Ramos (cell line): ENCODE results near the gene PRG2.
"Not testable (repeated sequence)": the region's sequence is repeated elsewhere in the genome, so short reads cannot be mapped to it uniquely, and the experiment has no call there.

Experiments
- in situ Hi-C: fragments of 300-500 bp; cut with MboI; formaldehyde crosslinking; loops from one replicate; pipeline ENCODE4 v1.14.3; 2022; ENCODE audit warnings: low sequenced_read_pairs; ENCODE audit not compliant: unreplicated experiment

Gene PRG2

DNA sequence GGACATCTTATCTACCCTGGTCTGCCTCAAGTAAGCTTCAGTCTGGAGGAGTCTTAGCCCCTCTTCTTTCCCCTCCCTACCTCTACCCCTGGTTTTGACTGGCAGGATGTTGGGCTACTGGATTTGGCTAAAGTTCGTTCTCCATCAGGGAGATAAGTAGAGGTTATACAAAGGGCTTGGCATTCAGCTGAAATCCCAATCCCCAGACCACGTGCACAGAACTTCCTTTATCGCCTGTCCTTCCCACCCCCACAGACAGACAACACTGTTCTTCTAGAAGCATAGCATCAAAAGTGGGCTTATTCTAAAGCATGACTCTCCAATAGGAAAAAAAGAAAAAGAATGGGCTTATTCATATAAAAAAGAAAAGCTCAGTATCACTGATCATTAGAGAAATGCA is 17.3 kb downstream of the PRG2 start:
- in situ Hi-C loops, result no loop called here

DNA sequence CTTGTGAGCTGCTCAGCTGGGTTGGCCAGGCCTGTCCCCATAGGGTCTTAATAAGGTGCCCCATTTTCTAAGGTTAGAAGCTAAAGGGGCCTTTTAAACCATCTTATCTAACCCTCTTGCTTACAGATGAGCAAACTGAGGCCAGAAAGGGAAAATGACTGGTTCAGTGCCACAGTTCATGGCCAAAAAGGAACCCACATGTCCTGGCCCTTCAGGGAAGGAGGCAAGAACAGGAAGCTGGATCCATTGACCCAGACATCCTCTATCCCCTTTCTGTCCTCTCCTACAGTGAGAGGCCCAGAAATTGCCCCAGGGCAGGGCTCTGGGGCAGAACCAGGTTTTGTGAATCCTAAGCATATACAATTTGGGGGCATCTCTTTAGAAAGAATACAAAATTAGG is 19.5 kb downstream of the PRG2 start:
- in situ Hi-C loops, result no loop called here

DNA sequence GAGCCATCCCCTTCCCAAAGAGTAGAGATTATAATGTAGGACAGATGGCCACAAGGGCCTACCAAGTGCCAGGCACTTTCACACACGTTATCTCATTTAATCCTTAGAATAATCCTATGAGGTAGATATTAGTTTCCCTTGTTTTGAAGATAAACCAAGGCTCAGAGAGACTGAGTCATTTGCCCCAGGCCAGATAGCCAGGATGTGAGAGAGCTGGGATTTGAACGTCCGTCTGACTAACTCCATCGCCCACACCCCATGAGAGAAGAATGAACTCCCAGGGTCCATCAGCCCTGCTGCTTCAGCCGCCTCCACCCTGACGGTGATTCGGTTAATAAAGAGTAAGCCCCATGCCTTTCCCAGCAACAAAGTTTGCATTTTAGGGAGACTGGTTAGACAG is 20.2 kb downstream of the PRG2 start:
- in situ Hi-C loops, result no loop called here

DNA sequence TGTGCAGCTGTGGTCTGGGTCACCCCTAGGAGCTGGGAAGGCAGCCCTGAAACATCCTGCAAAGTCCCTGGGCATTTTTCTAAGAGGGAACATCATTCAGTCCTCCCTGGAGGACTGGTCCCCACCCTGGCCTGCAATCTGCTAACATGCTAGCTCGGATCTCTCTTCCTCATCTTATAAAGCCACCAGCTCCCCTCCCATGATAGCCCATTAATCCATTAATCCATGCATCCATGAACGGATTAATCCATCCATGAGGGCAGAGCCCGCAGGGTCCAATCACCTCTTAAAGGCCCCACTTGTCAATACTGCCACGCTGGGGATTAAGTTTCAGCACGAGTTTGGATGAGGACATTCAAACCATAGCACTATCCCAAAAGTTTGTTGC is 21.6 kb downstream of the PRG2 start:
- in situ Hi-C loops, result no loop called here

DNA sequence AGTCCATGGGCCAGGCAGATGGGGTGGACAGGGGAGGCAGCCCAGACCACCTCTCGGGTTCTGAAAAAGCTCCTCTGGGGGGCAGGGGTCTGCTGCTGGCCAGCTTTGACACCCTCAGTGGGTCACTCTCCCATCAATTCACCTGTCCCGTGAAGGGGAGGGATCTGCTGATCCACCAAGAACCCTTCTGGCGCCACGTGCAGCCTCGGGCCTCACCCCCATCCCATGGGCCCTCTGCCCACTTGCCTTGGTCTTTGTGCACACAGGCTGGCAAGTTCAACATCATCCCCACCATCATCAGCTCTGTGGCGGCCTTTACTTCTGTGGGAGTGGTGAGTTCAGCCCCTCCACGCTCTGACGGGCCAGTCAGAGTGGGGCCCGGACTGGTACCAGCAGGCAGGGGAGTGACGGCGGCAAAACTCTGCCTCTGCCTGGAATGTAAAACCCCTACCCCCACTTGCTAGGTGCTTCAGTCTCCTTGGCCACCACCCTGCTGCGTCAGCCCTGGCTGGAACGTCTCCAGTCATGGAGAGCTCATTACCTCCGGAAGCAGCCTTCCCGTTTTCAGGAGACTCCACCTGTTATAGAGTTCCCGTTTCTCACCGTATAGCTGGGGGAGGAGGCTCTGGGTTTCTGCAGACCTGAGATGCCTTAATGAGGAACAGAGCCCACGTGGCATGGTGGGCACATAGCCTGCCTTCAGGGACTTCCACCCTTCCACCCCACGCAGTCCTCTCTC is 22.2 kb downstream of the PRG2 start:
- in situ Hi-C loops, result no loop called here

DNA sequence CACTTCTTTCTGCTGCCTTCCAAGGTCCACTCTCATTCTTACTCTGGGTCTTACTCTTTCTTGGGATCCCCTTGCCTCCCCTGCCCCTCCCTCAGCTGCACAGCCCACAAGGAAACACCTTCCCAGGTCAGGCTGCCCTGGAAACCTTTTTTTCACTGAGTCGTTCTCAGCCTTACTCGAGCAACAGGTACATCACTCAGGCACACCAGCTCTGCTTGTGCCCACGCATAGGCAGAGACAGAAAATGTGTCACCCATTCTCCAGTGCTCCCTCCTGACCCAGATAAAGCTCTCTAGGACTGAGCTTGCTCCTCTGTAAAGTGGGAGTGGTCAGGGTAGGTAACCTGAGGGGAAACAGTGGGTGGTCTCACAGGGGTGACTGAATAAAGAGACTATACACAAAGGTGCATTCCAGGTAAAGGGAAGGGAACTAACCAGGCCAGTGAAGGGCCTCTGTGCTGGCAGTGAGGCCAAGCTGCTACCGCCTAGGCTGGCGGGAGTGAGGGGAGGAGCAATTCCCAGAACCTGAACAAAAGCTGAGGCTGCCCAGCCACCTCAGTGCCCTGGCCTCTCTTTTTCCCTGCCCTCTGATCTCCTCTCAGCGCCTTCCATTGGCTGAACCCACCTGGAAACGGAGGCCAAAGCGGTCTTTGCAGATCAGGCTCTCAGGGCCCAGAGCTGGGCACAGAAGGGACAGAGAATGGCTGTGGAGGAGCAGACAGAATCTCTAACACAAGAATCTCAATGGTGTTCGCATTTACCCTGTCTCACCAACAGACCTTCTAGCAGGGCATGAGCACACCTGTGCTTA is 25.4 kb downstream of the PRG2 start:
- in situ Hi-C loops, result no loop called here

DNA sequence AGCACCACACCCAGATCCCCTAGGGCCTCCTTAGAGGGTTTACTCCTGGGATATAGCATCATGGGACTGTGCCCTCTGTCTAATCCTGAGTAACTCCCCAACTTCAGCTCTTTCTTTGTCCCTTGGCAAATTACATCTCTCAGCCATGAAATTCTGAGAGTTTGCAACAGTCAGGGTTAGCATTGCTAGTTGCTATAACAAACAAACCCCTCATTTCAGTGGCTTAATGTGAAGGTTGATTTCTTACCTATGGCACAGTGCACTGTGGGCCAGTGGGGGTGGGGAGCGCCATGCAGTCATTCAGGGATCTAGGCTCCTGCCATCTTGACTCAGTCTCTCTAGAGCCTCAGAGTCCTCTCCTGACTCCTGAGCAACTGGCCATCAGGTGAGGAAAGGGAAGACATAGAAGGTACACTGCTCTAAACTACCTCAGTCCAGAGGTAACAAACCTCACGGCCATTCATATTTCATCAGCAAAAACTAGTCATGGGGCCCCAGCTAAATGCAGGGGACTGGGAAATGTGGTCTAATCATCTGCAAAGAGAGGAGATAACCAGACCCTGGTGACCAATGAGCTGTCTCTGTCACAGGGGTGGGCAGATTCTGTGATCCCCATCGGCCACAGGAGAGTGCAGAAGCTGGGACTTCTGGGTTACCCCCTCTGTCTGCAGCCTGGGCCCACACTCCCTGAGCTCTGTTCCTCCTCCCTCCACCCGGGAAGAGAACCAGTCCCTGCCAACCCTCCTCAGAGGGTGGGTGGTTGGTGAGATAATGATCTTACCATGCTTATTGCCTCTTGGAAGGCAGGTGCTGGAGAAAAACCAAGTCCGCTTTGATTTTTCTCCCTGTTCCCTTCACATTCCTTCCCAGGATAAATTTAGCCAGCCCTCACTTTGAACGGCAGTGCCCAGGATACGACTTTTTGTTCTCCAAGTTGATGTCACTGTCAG is 27.0 kb downstream of the PRG2 start:
- in situ Hi-C loops, result no loop called here

DNA sequence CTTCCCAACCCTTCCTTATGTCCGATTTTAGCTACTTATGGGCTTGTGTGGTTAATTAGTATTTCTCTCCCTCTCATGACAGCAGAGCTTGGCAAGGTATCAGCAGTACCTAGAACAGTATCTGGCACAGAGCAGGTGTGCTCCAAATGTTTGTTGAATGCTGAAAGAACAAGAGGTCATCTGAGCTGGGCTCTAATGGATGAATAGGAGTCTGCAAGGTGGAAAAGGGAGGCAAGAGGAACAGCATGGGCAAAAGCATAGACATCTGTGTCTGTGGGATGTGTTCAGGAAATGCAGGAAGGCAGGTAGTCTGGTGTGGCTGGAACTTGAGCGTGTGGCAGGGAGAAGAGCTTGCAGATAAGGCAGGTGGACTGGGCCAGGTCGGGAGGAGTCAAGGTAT is 28.5 kb downstream of the PRG2 start:
- in situ Hi-C loops, result no loop called here

DNA sequence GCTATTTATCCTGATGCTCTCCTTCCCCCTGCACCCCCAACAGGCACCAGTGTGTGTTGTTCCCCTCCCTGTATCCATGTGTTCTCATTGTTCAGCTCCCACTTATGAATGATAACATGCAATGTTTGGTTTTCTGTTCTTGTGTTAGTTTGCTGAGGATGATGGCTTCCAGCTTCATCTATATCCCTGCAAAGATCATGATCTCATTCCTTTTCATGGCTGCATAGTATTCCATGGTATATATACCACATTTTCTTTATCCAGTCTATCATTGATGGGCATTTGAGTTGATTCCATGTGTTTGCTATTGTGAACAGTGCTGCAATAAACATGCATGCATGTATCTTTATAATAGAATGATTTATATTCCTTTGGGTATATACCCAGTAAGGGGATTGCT is 29.0 kb downstream of the PRG2 start:
- in situ Hi-C loops, result not testable (repeated sequence)

DNA sequence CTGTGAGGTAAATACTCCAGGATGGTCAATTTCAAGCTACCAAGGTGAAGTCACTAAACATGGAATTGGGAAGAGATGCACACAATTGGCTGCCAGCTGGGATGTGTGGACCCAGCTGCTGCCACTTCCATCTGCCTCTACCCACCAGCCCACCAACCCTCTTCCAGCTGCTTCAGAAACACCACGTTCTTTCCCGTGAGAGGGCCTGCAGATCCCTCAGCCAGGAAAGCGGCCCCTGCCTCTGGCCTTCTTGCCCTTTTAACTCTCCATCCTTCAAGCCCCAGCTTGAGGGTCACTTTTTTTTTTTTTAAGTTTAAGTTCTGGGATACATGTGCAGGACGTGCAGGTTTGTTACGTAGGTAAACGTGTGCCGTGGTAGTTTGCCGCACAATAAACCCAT is 29.5 kb downstream of the PRG2 start:
- in situ Hi-C loops, result no loop called here

DNA sequence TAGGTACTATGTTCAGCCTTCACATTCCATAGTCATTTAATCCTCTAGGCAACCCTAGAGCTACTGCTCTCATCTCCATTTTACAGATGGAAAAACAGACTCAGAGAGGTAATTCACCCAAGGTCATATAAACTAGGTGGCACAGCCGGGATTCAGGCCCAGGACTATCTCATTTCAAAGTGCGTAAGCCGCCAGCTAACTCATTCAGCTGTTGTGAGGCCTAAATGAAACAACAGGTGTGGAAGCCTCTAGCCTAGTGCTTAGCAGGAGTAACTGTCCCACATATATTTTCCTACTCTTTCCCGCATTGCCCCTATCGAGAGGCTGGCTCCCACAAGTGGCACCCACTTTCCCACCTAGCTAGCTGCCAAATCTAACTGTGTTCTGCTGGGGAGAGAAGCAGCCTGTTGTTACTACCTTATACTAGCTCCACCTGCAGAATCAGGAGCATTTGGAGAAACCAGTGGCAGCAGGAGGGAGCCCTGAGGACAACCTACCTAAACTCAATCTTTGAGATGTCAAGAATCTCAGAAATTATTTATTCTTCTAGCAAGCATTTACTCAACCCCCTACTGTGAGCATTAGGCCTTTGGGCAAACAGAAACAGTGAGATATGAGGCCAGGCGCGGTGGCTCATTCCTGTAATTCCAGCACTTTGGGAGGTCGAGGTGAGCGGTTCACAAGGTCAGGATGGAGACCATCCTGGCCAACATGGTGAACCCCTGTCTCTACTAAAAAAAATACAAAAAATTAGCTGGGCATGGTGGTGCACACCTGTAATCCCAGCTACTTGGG is 30.4 kb downstream of the PRG2 start:
- in situ Hi-C loops, result no loop called here

DNA sequence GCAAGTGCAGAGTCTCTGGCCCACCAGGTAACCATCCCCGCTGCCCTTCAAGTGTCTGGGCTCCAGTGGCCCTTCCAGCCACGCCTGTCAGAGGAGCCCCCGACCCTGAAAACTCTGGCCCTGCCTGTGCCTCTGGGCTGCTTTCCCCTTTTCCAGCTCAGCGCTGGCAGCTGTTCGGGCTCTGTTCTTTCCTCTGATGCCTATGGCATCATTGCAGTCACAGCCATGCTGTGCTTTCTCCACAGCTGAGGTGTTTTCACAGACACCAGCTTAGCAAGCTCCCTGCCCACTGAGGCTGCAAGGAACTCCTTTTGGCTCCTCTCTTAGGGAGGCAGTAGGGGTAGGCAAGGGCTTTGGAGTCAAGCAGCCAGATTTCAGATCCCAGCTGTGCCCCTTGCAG is 31.1 kb downstream of the PRG2 start:
- in situ Hi-C loops, result no loop called here

DNA sequence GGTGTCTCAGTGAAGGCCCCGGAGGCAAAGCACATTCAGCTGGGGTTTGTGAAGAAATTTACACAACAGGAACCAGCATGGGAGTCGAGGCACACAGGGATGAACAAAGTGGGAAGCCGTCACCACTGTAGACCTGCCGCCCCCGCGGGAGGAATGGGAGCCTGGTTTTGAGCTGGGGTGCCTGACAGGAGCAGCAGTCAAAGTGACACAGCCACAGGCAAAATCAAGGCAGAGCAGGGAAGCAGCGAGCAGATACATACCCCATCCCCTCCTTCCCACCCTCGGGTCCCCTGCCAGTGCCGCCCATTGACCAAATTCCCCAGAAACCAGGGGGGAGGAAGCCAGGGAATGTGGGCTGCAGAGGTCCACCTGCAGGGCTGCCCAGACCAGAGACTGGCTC is 31.5 kb downstream of the PRG2 start:
- in situ Hi-C loops, result no loop called here

DNA sequence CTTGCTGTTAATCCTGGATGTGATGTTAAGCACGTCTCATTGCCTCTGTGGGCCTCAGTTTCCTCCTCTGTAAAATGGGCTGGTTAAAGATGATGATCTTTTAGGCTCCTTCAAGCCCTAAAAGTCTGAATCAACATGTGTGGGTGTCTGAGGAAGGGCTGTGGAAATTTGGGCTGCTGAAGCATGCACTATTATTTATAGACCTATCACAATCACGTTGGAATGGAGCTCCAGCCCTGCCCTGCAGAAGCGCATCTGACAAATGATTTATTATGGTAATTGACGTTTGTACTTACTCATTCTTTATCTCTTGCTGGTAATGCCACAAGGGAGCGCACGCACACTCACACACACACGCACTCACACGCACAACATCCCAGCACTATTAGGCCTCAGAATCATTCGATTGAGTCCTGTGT is 31.9 kb downstream of the PRG2 start:
- in situ Hi-C loops, result no loop called here

DNA sequence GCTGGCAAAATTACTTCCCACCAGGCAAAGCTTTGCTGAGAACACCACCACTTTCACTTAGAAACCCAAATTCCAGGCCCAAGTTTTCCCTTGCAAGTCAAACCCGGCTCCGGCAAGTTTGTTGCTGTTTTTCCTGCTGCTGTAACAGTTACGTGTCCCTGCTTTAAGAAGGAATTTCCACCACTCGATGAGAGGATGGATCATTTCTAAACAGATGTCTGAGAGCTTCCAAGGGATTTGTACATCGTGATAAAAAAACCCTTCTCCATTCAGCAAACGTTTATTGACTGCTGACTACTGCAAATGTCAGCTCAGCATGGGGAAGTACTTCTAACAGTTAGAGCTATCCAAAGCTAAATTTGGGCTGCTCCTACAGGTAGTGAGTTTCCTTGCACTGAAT is 32.6 kb downstream of the PRG2 start:
- in situ Hi-C loops, result no loop called here

DNA sequence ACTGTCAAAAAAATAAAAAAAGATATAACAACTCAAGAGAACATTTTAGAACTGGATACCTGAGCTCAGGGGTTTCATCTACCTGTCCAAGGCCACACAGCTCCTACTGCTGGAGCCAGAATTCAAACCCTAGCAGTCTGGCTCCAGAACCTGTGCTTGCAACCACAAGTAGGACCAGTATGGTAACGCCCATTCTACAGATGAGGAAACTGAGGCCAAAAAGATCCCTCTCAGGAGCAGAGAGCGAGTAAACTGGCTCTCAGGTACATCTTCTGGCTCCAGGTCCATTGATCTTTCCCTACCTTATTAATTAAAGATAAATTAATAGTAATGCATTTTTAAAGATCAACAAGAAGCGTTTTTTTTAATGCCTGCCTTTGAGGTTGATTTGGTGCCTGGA is 33.1 kb downstream of the PRG2 start:
- in situ Hi-C loops, result no loop called here

DNA sequence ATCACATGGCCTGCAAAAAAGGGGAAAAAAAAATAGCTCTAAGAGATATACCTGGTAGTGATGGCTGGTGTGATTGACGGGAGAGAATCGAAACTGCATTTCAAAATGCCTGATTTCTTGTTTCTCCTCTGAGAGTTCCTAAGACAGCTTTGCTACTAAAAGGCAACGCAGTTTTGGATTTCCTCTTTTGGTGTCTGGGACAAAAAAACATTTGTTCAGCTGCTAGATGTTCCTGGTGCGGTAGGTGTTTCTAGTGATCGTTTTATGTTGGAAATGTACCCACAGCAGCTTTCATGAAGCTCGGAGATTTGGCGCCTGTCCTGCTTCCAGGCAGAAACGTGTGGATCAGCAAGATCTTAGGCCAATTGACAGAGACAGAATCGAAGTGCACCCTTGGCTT is 34.2 kb downstream of the PRG2 start:
- in situ Hi-C loops, result no loop called here

DNA sequence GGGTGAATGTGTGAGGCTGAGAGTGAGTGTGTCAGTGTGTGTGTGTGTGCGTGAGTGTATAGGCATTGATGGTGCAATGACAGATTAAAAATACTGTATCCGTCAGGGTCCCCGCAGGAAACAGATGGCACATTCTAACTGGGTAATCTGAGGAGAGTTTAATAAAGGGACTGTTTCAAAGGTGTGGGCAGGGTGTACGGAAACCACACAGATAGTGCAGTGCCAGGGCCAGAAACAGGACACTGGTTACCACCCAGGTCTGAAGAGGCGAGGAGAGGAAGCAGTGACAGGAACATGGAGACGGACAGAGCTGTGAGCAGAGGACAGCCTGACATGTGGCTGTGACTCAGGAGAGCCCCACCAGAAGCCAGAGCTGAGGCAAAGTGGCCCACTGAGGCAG is 35.8 kb downstream of the PRG2 start:
- in situ Hi-C loops, result no loop called here

DNA sequence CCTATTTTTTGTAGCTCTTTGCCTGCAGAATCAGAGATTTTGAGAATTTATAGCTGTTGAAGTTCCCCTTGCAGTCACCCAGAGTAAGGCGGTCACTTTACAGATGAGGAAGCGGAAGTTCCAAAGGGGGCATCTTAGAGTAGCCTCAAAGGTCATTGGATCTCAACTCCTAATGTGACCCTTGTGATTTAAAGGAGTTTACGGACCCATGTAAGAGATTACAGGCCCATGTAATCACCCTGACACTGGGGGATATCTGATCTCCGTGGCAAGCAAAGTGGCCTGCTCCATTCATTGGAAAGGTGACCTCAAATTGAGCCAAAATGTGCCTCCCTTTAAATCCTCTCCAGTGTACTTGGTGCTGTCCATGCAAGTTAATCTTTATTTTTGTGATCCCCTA is 36.6 kb downstream of the PRG2 start:
- in situ Hi-C loops, result no loop called here

DNA sequence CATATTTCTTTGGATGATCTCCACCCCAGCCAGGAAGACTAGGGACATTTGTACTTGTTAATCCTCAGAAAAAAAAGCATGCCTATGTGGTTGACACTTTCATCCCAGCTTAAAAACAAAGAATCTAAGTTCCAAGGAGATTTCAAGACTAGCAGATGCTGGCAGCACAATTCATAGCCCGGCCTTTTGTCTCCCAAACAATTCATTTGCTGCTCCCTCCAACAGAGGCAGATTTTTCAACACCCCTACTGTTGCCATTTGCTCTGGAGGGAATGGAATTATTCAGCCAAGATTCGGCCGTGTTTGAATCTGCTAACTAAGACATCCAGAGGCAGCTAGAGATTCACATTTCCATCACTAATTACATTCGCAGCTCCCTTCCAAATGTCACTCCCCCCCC is 37.0 kb downstream of the PRG2 start:
- in situ Hi-C loops, result no loop called here
